ENCODE results near the gene AHCYL2.
A peak's percentile ranks its signal among the peaks of the same experiment; 100 is the strongest.

The AHCYL2 gene

GRCh38 chr7:129266181-129266580 lies 41.4 kb downstream of the AHCYL2 start:
- DNase-seq (ENCODE audit: low spot score): no peak
- no peak for TF ChIP-seq CTCF (IDR thresholded peaks at IDR 0.05; ENCODE audit: extremely low read depth, missing control alignments)

DNA sequence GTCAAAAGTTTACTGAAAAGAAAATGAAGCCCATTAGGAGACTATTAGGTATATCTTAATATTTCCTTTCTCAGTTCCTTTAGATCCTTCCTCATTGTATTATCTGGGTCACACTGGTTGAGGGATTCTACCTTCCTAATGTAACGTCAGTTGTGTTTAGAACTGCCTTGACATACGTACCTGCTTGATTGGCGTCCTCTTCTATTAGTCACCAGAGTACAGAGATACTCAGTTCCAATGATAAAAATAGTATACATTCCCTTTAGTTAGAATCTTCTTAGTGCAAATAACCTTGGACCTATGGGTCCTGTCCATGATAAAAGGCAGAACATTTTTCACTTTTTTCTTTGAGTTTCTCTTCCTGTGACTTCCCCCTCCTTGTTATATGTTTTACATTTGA lies 45.2 kb downstream of the AHCYL2 start:
- no peak for TF ChIP-seq CTCF (IDR thresholded peaks at IDR 0.05; ENCODE audit: extremely low read depth, missing control alignments)
- no peak for DNase-seq (ENCODE audit: low spot score)

- peak; percentile 56 for DNase-seq (ENCODE audit: low spot score)
- TF ChIP-seq CTCF (IDR thresholded peaks at IDR 0.05; ENCODE audit: extremely low read depth, missing control alignments): peak; percentile 39
These were observed 46.9 kb downstream of the AHCYL2 start for GRCh38 chr7:129271500-129272355.

- TF ChIP-seq CTCF (IDR thresholded peaks at IDR 0.05; ENCODE audit: extremely low read depth, missing control alignments): no peak
- DNase-seq (ENCODE audit: low spot score): no peak
These were observed 49.1 kb downstream of the AHCYL2 start for GRCh38 chr7:129273936-129274335.

DNA sequence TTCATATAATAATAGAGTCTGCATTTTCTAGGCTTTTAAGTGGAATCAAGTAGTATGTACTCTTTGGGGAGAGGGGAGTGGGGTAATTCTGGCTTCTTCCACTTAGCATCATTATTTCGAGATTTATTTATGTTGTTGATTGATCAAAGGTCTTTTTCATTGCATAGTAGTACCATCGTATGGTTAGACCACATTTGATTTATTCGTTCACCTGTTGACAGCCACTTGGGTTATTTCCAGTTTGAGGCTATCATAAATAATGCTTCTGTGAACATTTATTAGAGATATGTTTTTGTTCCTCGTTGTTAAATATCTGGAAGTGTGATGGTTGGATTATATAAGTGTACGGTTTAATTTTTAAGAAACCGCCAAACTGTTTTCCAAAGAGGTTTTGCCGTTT lies 52.8 kb downstream of the AHCYL2 start:
- no peak for DNase-seq (ENCODE audit: low spot score)

GRCh38 chr7:129278688-129279087 lies 53.9 kb downstream of the AHCYL2 start:
- no peak for DNase-seq (ENCODE audit: low spot score)
- TF ChIP-seq CTCF (IDR thresholded peaks at IDR 0.05; ENCODE audit: extremely low read depth, missing control alignments): no peak

More for the DNA sequence above, 52.8 kb downstream of the AHCYL2 start:
- no peak for TF ChIP-seq CTCF (IDR thresholded peaks at IDR 0.05; ENCODE audit: extremely low read depth, missing control alignments)

GRCh38 chr7:129279757-129280156 lies 54.9 kb downstream of the AHCYL2 start:
- TF ChIP-seq CTCF (IDR thresholded peaks at IDR 0.05; ENCODE audit: extremely low read depth, missing control alignments): no peak
- DNase-seq (ENCODE audit: low spot score): no peak

Measured in GM20000 (cell line).